HG03520 (cell line): ENCODE measurements around the gene KIF1A.

Source experiments
- ATAC-seq: cut with Tn5 transposase; IDR thresholded peaks from one replicate; pipeline ENCODE4 v1.9.1; 2021; ENCODE audit warnings: mild to moderate bottlenecking, moderate library complexity; ENCODE audit not compliant: unreplicated experiment

KIF1A gene

DNA sequence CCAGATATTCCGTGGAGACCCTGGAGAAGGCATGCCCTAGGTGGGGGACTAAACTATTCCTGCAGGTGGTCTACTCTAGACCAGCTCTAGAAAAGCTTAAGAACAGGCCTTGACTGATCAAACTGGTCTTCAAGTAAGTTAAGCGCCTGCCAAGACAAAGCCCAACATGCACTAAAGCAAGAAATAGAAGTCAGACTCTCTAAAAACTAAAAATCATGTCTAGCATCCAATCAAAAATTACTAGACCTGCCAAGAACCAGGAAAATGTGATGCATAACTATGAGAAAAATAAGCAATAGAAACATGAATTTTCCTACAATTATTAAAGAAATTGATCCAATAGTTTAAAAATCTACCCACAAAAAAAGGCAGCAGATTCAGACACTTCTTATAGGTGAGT lies 13.6 kb downstream of the KIF1A start:
- ATAC-seq = no peak

DNA sequence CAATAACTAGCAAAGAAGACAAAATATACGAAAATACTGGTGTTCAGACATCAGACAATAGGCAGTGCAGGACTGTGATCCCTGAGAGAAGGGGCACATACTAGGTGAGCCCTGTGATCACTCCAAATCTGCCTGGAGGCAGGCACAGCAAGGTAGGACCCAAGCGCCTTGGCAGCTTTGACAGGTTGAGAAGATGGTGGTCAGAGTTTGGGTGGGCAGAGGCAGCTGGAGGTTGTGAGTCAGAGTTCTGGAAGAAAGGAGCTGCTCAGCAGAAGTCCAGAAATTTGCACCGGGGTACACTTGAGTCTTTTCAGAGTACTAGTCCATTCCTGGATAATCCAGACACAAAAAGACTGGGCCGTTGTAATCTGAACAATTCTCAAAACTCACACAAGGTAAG lies 14.0 kb downstream of the KIF1A start:
- no peak for ATAC-seq

DNA sequence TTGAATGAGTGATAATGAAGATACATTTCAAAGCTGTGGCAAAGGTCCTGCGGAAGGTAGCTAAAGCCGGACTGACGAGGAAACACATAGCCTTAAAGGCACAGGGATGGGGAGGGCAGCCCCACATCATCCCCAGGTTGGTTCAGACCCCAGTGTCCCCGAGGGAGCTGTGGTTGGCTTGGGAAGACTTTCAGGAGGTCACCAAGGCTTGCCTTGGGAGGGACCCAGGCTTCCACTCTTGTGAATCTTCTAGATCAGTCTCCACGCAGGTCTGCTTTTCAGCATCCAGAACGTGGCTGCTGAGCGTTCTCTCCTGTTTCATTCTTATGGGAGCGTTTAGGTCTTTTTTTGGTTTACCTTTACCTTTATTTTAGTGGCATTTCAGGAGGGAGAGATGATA lies 16.8 kb downstream of the KIF1A start:
- no peak for ATAC-seq

DNA sequence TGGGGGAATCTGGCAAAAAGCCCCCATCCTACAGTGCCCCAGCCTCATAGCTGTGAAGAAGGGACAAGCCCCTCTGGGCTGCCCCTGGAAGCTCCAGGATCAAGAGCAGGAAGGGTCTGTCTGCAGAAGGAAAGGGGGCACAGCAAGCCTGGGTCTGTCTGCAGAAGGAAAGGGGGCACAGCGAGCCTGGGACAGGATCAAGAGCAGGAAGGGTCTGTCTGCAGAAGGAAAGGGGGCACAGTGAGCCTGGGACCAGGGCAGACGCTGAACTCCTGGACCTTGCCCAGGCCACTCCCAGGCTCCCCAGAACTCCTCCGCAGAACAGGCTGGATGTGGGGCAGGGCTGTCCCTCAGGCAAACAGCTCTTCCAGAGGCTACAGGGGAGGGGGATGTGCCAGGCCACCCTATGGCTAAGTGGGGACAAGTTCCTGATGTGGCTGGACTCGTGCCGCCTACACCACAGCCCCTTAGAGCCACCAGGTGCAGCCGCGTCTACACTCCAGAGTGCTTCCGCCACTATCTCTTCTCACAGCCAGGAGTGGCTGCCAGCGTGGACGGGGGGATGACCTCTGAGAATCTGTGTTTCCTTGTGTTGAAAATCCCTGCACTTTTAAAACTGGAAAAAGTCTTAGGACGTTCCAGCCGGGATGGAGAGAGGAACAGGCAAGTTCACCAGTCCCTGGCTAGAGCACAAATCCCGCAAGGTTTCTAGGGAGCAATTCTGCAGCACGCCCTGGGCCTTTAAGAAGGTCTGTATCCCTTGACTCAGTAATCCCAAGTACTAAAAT lies 20.8 kb downstream of the KIF1A start:
- ATAC-seq = no peak

DNA sequence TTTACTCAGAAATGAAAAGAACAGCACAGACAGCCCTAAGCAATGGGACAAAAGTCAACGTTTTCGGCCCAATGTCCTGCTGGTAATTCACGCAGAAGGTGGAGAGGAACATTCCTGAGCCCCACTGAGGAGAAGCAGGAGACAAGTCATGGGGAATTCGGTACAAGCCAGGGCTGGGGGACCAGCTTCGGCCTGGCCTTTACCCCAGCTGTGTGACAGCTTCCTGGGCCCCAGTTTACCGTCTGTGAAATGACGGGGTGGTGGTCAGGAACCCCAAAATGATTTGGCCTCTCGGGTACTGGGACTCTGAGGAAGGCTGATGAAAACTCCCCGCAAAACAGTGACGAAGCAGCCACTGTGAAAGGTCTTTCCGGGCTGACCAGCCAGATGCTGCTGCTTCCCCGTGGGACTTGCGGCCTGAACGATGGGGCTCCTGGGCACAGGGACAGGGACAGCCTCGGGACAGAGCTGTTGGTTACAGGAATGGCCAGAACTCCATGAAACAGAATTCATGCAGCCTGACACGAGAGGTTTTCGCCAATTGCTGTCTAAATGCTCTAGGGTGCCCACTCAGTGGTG lies 21.6 kb downstream of the KIF1A start:
- no peak for ATAC-seq

DNA sequence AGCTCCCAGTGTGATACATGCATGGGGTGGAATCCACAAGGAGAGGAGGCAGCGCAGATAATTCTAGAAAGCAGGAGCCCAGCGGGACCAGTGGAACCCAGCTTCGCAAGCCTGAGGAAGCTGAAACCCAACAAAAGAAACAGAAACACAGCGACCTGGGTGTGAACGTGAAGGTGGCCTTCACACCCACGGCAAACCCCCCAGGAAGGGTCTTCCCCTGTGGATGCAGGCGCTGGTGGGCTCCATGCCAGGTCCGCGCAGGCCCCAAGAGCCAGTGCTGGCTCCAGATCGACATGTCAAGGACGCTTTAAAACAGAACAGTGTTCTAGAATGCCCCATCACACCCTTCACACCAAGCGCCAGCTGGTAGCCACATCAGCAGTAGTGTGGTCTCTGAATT lies 22.1 kb downstream of the KIF1A start:
- ATAC-seq = no peak

DNA sequence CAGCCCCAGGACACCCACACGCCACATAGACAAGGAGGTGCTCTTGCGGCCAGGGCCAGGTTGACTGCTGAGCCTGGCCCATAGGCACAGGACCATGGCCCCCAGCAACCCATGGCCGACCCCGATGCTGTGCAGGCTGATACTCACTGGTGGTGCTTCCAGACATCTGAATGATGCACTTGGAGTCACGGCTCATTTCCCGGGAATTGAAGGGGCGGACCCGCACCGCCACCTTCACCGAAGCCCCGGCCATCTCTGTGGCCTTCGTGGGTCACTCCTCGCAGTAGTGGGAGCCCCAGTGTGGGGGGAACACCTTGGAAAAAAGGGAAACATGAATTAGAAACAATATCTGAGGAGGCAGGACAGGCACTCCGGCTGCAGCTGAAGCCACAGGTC lies 22.5 kb downstream of the KIF1A start:
- no peak for ATAC-seq

DNA sequence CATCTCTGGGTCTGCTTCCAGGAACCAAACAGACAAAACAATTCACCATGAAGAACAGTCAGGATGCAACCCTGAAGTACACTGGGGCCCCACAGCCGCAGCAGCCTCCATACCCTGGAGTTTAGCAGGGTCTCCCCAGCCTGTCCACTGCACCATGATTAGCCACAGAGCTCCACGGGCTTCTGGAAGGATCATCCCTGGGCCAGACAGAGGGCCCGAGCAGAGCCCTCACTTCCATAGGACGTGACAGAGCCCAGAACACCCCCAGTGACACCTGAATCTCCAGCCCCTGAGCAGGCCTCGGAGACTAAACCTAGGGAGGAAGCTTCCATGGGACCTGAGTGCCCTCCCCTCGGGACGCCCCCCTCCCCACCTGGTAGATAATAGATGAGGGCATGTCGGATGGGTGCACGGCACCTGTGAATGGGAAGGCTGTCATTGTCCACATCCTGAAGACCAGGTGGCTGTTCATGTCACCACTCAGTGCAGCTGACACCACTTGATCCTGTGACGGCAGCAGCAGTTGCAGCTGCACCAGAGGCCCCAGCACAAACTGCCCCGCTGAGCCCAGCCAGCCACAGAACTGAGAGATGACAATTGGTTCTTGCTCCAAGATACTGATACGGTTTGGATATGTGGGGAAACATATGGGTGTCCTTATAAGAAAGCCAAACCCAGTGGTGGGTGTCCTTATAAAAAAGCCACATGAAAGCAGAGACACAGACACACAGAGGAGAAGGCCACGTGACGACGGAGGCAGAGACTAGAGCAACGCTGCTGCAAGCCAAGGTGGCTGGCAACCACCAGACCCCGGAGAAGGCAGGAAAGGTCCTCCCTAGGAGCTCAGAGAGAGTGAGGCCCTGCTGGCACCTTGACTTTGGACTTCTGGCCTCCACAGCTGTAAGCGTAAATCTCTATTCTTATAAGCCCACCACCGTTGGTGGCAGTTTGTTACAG lies 23.2 kb downstream of the KIF1A start:
- ATAC-seq = no peak

DNA sequence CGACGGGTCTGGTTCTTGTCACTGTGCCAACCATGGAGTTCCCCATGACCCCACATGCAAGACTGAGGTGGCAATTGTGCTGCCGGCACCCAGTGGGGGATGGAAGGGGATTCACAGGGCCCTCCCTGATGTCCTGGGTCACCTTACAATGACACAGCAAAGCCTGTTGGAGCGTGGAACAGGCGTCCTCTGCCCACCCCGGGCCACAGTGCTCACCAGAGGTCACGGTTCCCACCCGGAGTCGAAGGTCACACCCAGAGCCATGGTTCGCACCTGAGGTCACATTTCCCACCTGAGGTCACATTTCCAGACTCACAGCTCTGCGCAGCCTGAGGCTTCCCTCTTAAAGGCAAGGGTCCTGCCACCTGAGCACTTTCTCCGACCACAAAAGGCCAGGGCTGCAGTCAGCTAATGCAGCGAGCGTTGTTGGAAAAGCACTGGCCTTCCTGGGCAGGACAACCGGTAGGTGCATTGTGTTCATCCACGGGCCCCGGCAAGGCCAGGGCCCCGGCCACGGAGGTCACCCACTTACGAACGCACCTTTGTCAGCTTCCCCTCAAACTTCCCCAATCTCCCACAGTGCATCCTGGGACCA lies 24.0 kb downstream of the KIF1A start:
- ATAC-seq = no peak

DNA sequence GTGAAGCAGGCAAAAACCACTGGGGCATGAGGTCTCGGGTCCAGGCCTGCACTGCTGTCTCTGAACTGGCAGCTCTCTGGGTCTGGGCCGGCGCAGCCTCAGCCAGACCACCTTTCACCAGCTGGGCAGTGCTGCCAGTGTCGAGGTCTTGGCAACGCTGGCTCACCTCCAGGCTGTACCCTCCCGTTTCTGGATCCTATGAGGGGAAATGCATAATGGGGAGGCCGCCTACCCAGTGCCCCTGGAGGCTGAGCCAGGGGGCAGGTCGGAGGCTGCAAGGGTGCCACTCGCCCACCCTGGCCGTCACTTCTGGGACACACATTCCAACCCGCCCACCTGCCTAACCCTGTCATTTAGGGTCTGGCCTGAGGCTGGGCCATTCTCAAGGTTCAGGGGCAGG lies 24.6 kb downstream of the KIF1A start:
- ATAC-seq = no peak

DNA sequence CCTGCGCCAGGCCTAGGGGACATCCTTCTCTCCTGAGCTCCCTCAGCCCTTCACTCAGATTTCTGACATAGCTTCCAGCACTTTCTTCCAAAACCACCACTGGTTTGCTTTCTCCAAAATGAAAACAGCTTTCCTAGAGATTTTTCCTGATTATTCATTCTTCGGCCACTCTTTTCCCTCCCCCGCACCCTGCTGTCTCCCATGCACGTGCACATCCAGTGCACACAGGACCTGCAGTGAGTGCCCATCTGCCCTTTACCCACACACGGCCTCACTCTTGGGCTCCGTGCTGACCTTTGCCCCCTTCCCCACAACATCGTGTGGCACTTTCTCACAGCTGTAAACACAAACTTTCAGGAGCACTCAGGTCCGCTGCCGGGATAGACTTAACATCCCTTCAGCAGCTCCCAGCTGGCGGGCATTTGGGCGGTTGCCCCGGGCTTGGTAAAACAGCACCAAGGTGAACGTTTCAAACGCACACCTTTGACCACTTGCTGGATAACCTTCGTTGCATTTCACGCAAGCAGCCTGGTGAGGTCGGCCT lies 25.8 kb downstream of the KIF1A start:
- ATAC-seq = no peak

DNA sequence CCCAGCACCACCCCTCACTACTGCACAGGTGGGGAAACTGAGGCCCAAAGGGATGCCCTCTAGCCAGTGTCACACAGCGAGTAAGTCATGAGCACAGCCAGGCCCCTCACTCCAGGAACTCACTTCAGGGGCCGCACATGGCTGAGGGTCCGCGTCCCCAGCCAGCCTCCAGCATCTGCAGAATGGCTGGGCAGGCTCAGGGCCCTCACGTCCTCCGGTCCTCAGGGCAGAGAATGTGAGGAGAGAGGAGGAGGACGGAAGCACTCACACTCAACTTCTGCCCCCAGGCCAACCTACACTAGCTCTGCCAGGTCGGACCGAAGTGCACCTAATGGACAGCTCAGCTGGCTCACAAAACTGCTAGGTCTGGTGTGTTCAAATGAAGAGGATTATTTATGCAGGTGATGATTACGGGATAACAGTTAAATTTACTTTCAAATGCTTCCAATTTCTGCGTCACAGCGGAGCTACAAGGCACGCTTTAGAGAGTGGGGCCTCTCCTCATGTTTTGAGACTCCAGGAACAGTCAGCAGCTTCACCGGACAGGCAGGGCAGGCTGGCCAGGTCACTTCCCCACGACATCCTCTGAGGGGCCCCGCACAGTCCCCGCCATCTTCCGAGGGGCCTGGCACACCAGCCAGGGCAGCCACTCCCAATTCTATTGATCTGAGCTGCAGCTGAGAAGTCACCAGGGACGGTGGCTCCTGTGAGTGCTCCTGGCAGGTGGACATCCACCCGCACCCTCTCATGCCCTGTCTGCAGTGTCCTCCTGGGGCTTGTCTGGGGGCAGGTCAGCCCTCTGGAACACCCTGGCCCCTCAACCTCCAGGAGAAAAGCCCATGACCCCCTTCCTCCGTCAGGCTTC lies 26.5 kb downstream of the KIF1A start:
- no peak for ATAC-seq

DNA sequence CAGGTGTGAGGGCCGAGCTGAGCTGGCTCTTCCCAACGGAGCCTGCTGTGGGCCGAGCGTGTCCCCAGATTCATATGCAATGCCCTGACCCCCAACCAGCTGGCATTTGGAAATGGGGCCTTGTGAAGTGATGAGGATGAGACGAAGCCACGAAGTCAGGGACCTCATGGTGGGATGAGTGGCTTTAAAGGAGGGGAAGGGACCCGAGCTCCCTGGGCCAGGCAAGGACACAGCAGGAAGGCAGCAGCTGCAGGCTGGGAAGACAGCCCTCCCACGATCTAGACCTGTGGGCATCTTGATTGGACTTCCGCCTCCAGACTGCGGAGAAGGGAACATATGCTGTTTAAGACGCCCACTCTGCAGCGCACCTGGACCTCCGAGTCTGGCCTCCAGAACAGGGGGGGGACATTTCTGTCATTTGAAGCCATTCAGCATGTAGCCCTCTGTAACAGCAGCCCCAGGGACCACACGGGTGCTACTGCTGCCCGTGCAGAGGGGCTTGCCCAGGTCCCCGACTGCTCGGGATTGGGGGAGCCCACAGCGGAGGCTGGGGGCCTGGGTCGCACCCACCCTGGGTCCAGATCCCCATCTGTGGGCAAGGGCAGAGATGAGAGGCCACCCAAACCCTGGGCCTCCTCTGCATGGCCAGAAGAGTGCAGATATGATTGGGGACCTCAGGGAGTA lies 27.2 kb downstream of the KIF1A start:
- no peak for ATAC-seq

DNA sequence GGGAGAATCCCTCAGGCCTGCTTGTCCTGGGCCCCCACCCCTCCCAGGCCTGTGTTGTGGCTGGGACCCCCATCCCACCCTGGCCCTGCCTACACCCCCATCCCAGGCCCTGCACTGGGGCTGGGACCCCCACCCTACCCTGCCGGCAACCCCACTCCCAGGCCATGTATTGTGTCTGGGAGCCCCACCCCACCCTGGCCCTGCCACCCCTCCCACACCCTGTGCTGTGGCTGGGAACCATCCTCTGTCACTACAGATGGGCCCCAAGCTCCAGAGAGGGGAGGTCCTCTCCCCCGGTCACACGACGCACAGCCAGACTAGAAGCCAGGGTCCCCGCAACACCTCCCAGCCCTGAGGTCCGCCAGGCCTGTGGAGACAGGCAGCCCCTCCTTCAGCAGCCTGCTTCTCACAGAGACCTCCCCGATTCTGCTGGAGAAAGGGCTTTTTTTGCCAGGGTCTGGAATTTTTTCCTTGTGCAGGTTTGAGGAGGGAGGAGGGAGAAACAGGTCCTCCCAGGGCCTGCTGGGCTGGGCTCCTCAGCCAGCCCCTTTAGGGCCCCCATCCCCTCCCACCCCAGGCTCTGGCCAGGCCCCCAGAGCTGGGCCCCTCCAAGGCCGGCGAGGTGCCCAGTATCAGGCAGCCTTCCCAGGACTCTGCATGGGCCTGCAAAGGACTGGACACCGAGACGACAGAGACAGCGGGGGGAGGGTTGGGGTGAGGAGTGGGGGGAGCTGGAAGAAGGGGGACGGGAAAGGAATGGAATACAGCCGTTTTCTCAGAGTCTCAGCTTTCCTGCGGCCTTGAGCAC lies 28.0 kb downstream of the KIF1A start:
- ATAC-seq = no peak

DNA sequence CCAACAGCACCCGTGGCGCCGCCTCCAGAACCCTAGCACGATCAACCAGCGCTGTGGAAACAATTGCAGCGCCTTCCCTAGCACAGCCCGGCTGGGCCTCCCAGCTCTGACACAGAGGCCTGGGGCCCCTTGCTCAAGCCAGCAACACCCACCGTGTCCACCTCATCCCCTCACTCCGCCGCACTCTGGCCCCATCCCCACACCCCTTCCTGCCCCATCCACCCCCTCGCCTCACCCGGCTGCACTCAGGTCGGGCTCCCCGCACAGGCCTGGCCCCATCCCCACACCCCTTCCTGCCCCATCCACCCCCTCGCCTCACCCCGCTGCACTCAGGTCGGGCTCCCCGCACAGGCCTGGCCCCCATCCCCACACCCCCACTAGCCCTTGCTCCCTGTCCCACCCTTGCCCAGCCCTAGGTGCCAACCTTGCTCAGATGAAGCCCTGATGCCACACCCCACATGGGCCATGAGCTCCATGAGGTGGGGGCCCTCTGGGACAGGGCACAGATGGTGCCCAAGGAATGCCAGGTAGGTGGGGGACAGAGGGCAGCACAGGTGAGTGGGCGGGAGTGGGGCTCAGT lies 28.7 kb downstream of the KIF1A start:
- ATAC-seq = no peak

DNA sequence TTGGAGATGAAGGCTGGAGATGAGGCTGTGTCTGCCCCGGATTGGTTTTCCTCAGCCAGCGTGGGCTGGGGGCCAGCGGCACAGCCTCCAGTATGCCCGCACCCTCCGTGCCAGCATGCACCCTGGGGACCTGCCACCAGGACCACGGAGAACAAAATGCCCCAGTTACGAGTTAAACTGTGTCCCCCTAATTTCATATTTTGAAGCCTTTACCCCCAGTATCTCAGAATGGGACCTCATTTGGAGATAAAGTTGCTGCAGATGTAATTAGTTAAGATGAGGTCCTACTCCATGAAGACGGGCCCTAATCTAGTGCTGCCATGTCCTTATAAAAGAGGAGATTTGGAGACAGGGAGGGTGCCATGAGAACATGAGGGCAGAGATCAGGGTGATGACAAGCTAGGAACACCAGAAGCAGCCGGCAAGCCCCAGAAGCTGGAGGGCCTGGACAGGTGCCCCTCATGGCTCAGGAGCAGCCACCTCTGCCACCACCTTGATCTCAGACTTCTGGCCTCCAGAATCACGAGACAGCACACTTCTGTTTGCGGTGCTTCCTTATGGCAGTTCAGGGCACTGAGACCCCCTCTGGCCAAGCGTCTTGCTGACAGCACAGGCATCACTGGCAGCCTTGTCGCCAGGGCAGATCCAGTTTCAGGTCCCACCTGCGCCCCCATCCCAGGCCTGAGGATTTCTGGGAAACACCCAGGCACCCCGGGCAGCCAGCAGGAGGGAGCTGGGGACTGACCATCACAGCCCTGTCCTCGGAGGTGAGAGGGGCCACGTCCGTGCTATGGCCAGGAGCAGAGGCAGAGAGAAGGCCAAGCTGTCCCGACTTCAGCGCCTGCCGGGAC lies 29.4 kb downstream of the KIF1A start:
- no peak for ATAC-seq
